Endothelial cell (in vitro differentiated cells): Measurements from ENCODE around the gene VWA7. TPM values are rescaled to one million over a fixed set of nuclear protein-coding genes. Genes with fewer than 3 reads are reported as not detected.

Source experiments
- DNase-seq: peaks from one replicate; pipeline ENCODE4 v3.0.0; 2021; ENCODE audit warnings: low spot score
- H3K27ac Mint-ChIP-seq: one replicate; pipeline ENCODE4 v1.8.0; 2021; ENCODE audit warnings: mixed read lengths, inconsistent platforms; ENCODE audit not compliant: unreplicated experiment
- H3K27me3 Mint-ChIP-seq: one replicate; pipeline ENCODE4 v1.8.0; 2021; ENCODE audit warnings: mild to moderate bottlenecking, moderate library complexity, mixed read lengths, inconsistent platforms; ENCODE audit not compliant: unreplicated experiment
- H3K36me3 Mint-ChIP-seq: one replicate; pipeline ENCODE4 v1.8.0; 2021; ENCODE audit warnings: mild to moderate bottlenecking, low read depth, mixed read lengths, inconsistent platforms; ENCODE audit not compliant: unreplicated experiment
- H3K4me1 Mint-ChIP-seq: one replicate; pipeline ENCODE4 v1.8.0; 2021; ENCODE audit warnings: mild to moderate bottlenecking, mixed read lengths, inconsistent platforms; ENCODE audit not compliant: unreplicated experiment
- H3K4me3 Mint-ChIP-seq: one replicate; pipeline ENCODE4 v1.8.0; 2021; ENCODE audit warnings: mild to moderate bottlenecking, mixed read lengths, inconsistent platforms; ENCODE audit not compliant: unreplicated experiment
- H3K9me3 Mint-ChIP-seq: one replicate; pipeline ENCODE4 v1.8.0; 2021; ENCODE audit warnings: mixed read lengths, inconsistent platforms; ENCODE audit not compliant: unreplicated experiment
- total RNA-seq: library from RNA; stranded (reverse); fragmentation: NEBNext Ultra II Directional; extraction: Animal tissue kit (Norgen Biotek cat#: 25700); gene quantifications from one replicate; pipeline ENCODE4 v1.2.1, GENCODE V29; 2021; ENCODE audit not compliant: unreplicated experiment
- TF ChIP-seq, protein P1 (sequence below): fragments of 200-600 bp; sonication (generic); IDR thresholded peaks from one replicate; pipeline ENCODE4 v1.5.0; 2021; ENCODE audit warnings: antibody characterized with exemption; ENCODE audit not compliant: unreplicated experiment

Gene VWA7
- total RNA-seq, 1 donor from 2014 or later: 0.74 TPM

DNA sequence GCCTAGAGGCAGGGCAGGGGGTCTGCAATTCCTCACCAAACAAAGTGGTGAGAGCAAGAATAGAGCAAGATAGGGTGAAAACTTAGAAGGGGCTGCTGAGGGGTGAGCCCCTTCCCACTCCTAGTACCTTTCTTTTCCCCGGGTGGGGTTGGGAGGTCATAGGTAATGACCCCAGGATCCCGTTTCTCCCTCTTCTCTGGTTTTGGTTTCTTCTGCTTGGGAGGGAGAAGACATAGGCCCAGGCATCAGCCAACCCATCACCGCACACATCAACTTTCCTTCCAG lies 14.9 kb upstream of the VWA7 start:
- H3K27me3 Mint-ChIP-seq: peaks cover 8% of the 10 kb centered on the region
- H3K4me1 Mint-ChIP-seq: peaks cover 15% of the 10 kb centered on the region
- TF ChIP-seq, protein P1, sequence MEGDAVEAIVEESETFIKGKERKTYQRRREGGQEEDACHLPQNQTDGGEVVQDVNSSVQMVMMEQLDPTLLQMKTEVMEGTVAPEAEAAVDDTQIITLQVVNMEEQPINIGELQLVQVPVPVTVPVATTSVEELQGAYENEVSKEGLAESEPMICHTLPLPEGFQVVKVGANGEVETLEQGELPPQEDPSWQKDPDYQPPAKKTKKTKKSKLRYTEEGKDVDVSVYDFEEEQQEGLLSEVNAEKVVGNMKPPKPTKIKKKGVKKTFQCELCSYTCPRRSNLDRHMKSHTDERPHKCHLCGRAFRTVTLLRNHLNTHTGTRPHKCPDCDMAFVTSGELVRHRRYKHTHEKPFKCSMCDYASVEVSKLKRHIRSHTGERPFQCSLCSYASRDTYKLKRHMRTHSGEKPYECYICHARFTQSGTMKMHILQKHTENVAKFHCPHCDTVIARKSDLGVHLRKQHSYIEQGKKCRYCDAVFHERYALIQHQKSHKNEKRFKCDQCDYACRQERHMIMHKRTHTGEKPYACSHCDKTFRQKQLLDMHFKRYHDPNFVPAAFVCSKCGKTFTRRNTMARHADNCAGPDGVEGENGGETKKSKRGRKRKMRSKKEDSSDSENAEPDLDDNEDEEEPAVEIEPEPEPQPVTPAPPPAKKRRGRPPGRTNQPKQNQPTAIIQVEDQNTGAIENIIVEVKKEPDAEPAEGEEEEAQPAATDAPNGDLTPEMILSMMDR: no peak
- H3K27ac Mint-ChIP-seq: no peak overlapping the region
- H3K9me3 Mint-ChIP-seq: no peaks in the 10 kb centered on the region
- H3K4me3 Mint-ChIP-seq: no peak overlapping the region
- DNase-seq: no peak
- H3K36me3 Mint-ChIP-seq: peaks cover 11% of the 10 kb centered on the region

DNA sequence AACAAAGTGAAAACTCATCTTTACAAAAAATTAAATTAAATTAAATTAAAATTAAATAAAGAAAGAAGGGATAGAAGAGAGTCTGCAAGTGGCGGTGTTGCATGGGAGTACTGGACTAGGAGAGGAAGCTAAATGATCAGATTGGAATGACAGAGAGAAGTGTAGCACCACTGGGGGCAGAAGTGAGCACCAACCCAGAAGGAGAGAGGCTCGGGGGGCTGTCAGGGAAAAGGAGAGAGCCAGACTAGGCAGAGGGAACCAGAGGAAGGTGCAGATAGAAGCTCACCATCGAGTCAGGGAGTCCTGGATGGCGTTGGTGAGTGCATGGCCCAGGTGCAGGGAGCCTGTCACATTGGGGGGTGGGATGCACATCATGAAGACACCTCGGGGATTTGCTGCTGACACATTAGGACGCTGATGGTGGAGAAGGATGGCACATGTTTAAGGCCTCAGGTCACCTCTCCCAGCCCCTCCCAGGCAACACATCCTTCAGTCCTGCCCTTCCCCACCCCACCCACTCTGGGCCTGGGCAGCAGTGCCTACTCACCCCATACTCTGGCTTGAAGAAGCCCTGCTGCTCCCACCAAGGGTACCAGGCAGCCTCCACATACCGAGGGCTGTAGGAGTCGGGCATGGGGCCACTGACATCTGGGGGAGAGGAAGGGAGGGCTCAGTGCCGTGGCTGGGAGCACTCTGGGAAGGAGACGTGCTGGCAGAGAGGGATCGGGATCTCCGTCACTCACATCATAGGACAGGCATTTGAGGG lies 14.4 kb upstream of the VWA7 start:
- peaks cover 13% of the 10 kb centered on the region for H3K4me1 Mint-ChIP-seq
- no peak overlapping the region for H3K27ac Mint-ChIP-seq
- no peaks in the 10 kb centered on the region for H3K9me3 Mint-ChIP-seq
- TF ChIP-seq, protein P1: no peak
- peak overlapping the region; percentile 72 for H3K4me3 Mint-ChIP-seq
- H3K27me3 Mint-ChIP-seq: peaks cover 6% of the 10 kb centered on the region
- peak; percentile 70 for DNase-seq
- H3K36me3 Mint-ChIP-seq: peaks cover 8% of the 10 kb centered on the region

DNA sequence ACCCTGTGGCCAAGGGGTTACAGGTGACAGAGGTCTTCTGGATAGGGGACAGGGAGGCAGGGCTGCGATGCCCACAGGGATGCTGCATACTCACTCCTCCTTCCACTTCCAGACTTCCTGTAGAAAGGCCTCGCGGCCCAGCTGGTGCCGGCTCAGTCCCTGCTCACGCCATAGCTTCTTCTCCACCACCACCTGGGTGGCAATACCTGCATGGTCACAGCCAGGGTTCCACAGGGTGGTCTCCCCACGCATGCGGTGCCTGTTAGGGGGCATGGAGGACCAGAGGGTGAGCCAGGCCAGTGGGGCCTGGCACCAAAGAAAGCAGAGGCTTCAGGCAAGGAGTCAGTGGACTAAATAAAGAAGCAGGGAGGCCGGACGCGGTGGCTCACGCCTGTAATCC lies 8.3 kb upstream of the VWA7 start:
- no peak for DNase-seq
- TF ChIP-seq, protein P1: no peak
- Mint-ChIP-seq H3K36me3 (peaks cover 13% of the 10 kb centered on the region), H3K27me3 (no peaks in the 10 kb centered on the region), H3K9me3 (no peaks in the 10 kb centered on the region), H3K4me3 (no peak overlapping the region), H3K4me1 (peaks cover under 1% of the 10 kb centered on the region), H3K27ac (no peak overlapping the region)

DNA sequence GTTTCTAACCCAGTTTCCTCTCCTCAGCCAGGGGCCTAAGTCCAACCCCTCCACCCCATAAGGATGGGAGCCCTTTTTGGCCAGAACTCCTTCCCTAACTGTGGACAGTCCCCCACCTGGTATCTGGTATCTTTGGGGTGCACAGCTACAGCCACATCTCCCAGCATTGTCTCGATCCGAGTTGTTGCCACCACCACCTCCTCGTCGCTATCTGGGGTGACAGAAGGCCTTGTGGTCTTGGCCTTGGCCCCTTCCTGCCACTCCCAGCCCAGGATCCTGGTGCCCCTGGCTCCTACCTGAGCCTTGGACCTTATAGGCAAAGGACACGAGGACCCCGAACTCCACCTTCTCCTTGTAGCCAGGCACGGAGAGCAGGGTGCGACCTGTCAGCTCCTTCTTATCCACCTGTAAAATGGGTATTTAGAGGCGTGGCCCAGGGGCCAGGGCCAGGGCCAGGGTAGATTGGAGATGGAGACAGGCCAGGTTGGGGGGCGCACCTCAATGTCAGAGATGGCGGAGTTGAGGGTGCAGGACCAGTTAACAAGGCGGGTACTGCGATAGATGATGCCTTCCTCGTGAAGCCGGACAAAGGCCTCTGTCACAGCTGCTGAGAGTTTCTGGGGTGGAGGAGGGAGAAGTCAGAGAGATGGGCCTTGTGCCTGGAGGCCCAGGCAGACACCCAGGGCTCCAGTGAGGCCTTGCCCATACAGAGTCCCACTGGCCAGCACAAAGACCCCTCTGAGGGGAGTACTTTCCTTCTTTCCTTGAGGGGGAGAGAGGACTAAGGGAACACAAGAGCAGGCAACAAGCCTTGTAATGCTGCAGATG lies 7.2 kb upstream of the VWA7 start:
- no peaks in the 10 kb centered on the region for H3K27me3 Mint-ChIP-seq
- TF ChIP-seq, protein P1: no peak
- peaks cover 13% of the 10 kb centered on the region for H3K36me3 Mint-ChIP-seq
- no peak overlapping the region for H3K4me3 Mint-ChIP-seq
- no peak overlapping the region for H3K27ac Mint-ChIP-seq
- H3K4me1 Mint-ChIP-seq: no peaks in the 10 kb centered on the region
- H3K9me3 Mint-ChIP-seq: no peaks in the 10 kb centered on the region
- DNase-seq: no peak
